ENCODE measurements around the gene MYO16.

- no peak for TF ChIP-seq CTCF (IDR thresholded peaks at IDR 0.05)
- TF ChIP-seq POLR2A (IDR thresholded peaks at IDR 0.05) = no peak
Observed at GRCh38 chr13:109158383-109158782, 529.0 kb downstream of the MYO16 start.
